Lower leg skin (tissue), 4 donors: ENCODE data around the gene LYZL4. TPM values are rescaled to one million over a fixed set of nuclear protein-coding genes. Genes with fewer than 3 reads are reported as not detected.

Experiments used
- DNase-seq, 2 donors: peaks; one replicate each; pipeline ENCODE4 v3.0.0-alpha.2; 2019; ENCODE audit warnings: low spot score in 2 of 2
- H3K4me3 ChIP-seq: fragments of 200-600 bp; sonication (generic); 2 replicates; pipeline ENCODE4 v1.5.1; 2017; ENCODE audit warnings: mild to moderate bottlenecking, low read depth; ENCODE audit not compliant: poor library complexity, severe bottlenecking
- POLR2A ChIP-seq, 2 donors: fragments of 450-650 bp; IDR thresholded peaks; one replicate each; pipeline ENCODE4 v1.6.1; 2016 to 2017; ENCODE audit warnings: antibody characterized with exemption in 2 of 2, mild to moderate bottlenecking in 1 of 2, moderate library complexity in 1 of 2
- WGBS, 2 donors: methylation state at CpG; one replicate each; pipeline ENCODE4 v1.1.5; 2018; 5-methylcytosine and 5-hydroxymethylcytosine counted together
- intact Hi-C: fragments of 100-400 bp; cut with DNase I; formaldehyde crosslinking; loops from one replicate; pipeline ENCODE4 v1.15.0; 2023; ENCODE audit warnings: low total_unique reads
- total RNA-seq, 4 donors: library from RNA; depleted of rRNA; stranded (reverse); fragments of >200 nt; gene quantifications; one replicate each; pipeline ENCODE4 v1.1.0, GENCODE V29; 2016
- TF ChIP-seq, protein P1 (sequence below), 3 donors: fragments of 450-650 bp; IDR thresholded peaks; one replicate each; pipeline ENCODE4 v1.5.1; 2016; ENCODE audit warnings: antibody characterized with exemption in 3 of 3, mild to moderate bottlenecking in 3 of 3, moderate library complexity in 2 of 3

The LYZL4 gene
- total RNA-seq, 4 donors from 2014 or later, result not detected

DNA sequence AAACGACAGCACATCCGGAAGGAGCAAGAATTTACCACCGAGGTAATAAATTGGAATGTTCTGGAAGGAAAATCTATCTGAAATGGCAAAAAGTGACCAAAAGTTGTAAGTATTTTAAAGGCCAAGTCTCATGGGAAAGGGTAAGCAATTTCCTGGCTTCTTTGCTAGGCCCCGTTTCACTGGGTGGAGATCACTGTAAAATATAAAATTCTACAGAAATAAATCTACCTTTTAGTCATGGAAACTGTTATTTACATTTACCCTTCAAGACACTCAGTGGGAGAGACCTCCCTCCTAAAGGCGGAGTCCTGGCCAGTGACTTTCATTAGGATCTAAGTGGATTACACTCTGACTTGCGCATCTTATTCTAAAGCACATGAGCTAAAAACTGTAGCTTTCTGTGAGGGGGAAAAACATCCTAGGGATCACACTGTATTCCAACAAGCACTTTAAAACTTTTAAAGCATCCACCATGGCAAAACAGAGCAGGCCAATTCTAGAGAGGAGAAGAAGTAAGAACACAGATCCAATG is 28.8 kb downstream of the LYZL4 start:
- intact Hi-C loops, result no loop called here
- 85 to 92% methylated on average over 6 of the region's 6 CpGs for whole genome bisulfite sequencing, 2 donors
- TF ChIP-seq, protein P1, sequence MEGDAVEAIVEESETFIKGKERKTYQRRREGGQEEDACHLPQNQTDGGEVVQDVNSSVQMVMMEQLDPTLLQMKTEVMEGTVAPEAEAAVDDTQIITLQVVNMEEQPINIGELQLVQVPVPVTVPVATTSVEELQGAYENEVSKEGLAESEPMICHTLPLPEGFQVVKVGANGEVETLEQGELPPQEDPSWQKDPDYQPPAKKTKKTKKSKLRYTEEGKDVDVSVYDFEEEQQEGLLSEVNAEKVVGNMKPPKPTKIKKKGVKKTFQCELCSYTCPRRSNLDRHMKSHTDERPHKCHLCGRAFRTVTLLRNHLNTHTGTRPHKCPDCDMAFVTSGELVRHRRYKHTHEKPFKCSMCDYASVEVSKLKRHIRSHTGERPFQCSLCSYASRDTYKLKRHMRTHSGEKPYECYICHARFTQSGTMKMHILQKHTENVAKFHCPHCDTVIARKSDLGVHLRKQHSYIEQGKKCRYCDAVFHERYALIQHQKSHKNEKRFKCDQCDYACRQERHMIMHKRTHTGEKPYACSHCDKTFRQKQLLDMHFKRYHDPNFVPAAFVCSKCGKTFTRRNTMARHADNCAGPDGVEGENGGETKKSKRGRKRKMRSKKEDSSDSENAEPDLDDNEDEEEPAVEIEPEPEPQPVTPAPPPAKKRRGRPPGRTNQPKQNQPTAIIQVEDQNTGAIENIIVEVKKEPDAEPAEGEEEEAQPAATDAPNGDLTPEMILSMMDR (IDR thresholded peaks at IDR 0.05), result no peak
- TF ChIP-seq POLR2A (IDR thresholded peaks at IDR 0.05), result no peak
- H3K4me3 ChIP-seq, result no peak overlapping the region
- DNase-seq, result no peak

- no peak for DNase-seq
- intact Hi-C loops, result no loop called here
- no peak for TF ChIP-seq POLR2A (IDR thresholded peaks at IDR 0.05)
- TF ChIP-seq, protein P1 (IDR thresholded peaks at IDR 0.05), result no peak
- no peak overlapping the region for H3K4me3 ChIP-seq
- WGBS, 2 donors, result 100% methylated on average over 2 of the region's 2 CpGs
These were observed 32.7 kb downstream of the LYZL4 start for GRCh38 chr3:42377681-42378080.

GRCh38 chr3:42376344-42376798 is 34.0 kb downstream of the LYZL4 start:
- WGBS, 2 donors, result 15 to 32% methylated on average over 4 of the region's 4 CpGs
- TF ChIP-seq, protein P1 (IDR thresholded peaks at IDR 0.05), result no peak
- no peak for TF ChIP-seq POLR2A (IDR thresholded peaks at IDR 0.05)
- no peak overlapping the region for H3K4me3 ChIP-seq
- DNase-seq, result peak in 1 of 2 donors; percentile 23
- intact Hi-C loops, result no loop called here

- intact Hi-C loops, result no loop called here
- WGBS, 2 donors, result 65 to 78% methylated on average over 6 of the region's 6 CpGs
- DNase-seq, result peak in 1 of 2 donors; percentile 4
- no peak overlapping the region for H3K4me3 ChIP-seq
- no peak for TF ChIP-seq POLR2A (IDR thresholded peaks at IDR 0.05)
- TF ChIP-seq, protein P1 (IDR thresholded peaks at IDR 0.05), result no peak
These were observed 35.1 kb downstream of the LYZL4 start for GRCh38 chr3:42375121-42375800.

DNA sequence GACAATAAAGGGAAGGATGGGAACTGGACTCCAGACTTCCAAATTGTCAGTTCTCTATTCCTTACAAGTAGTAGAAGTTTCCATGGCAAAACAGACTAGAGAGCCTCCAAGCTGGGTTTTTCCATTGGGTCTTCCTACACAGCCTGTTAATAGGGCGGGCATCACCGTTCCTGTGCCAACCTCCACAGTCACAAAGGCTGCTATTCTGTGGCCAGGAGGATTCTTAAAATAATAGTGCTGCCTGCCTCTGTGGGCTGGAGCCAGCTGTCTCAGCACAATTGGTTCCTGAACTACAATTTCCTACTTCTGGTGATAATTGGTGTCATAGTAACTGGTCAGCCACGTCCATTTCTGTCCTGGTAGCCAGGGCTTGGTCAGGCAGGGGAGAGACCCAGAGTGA is 38.6 kb downstream of the LYZL4 start:
- WGBS, 2 donors, result 44 to 67% methylated on average over 3 of the region's 3 CpGs
- intact Hi-C loops, result no loop called here
- H3K4me3 ChIP-seq, result no peak overlapping the region
- peak in 1 of 2 donors; percentile 28 for DNase-seq
- TF ChIP-seq POLR2A (IDR thresholded peaks at IDR 0.05), result no peak
- TF ChIP-seq, protein P1 (IDR thresholded peaks at IDR 0.05), result no peak
